ENCODE measurements around the gene GAS7.

GAS7 gene

GRCh38 chr17:10136258-10136981, 62.0 kb downstream of the GAS7 start:
- FAIRE-seq (no peak), DNase-seq (ENCODE audit: low spot score) (no peak)

- FAIRE-seq (no peak), DNase-seq (ENCODE audit: low spot score) (peak; percentile 21)
Measured at GRCh38 chr17:10135539-10136257, 62.7 kb downstream of the GAS7 start.

- DNase-seq (ENCODE audit: low spot score) (no peak), FAIRE-seq (no peak)
Measured at GRCh38 chr17:10130677-10131076, 67.7 kb downstream of the GAS7 start.

GRCh38 chr17:10130263-10130662, 68.1 kb downstream of the GAS7 start:
- FAIRE-seq (no peak), DNase-seq (ENCODE audit: low spot score) (no peak)

- FAIRE-seq: no peak
- DNase-seq (ENCODE audit: low spot score): peak; percentile 35
Measured at GRCh38 chr17:10127819-10128425, 70.5 kb downstream of the GAS7 start.

- FAIRE-seq (no peak), DNase-seq (ENCODE audit: low spot score) (no peak)
Measured at GRCh38 chr17:10126616-10127501, 71.5 kb downstream of the GAS7 start.

GRCh38 chr17:10126276-10126615, 72.2 kb downstream of the GAS7 start:
- no peak for DNase-seq (ENCODE audit: low spot score)
- FAIRE-seq: no peak

GRCh38 chr17:10125531-10126275, 72.7 kb downstream of the GAS7 start:
- no peak for FAIRE-seq
- DNase-seq (ENCODE audit: low spot score): no peak

- DNase-seq (ENCODE audit: low spot score) (no peak), FAIRE-seq (no peak)
Measured at GRCh38 chr17:10123093-10123492, 75.3 kb downstream of the GAS7 start.

GRCh38 chr17:10121971-10122707, 76.3 kb downstream of the GAS7 start:
- no peak for DNase-seq (ENCODE audit: low spot score)
- no peak for FAIRE-seq

GRCh38 chr17:10120749-10121148, 77.7 kb downstream of the GAS7 start:
- FAIRE-seq (no peak), DNase-seq (ENCODE audit: low spot score) (no peak)

- FAIRE-seq (no peak), DNase-seq (ENCODE audit: low spot score) (no peak)
Measured at GRCh38 chr17:10120109-10120485, 78.3 kb downstream of the GAS7 start.

- FAIRE-seq (no peak), DNase-seq (ENCODE audit: low spot score) (no peak)
Measured at GRCh38 chr17:10119203-10120108, 79.0 kb downstream of the GAS7 start.

GRCh38 chr17:10118788-10119130, 79.6 kb downstream of the GAS7 start:
- DNase-seq (ENCODE audit: low spot score) (no peak), FAIRE-seq (no peak)

- DNase-seq (ENCODE audit: low spot score) (no peak), FAIRE-seq (no peak)
Measured at GRCh38 chr17:10117581-10118001, 80.8 kb downstream of the GAS7 start.

GRCh38 chr17:10116753-10117420, 81.5 kb downstream of the GAS7 start:
- FAIRE-seq (no peak), DNase-seq (ENCODE audit: low spot score) (no peak)

- FAIRE-seq: no peak
Measured at GRCh38 chr17:10116267-10116666, 82.1 kb downstream of the GAS7 start.

GRCh38 chr17:10115536-10115932, 82.9 kb downstream of the GAS7 start:
- FAIRE-seq (no peak), DNase-seq (ENCODE audit: low spot score) (no peak)

More at GRCh38 chr17:10116267-10116666, 82.1 kb downstream of the GAS7 start:
- DNase-seq (ENCODE audit: low spot score): no peak

Measured in RCC 7860 (cell line).